ENCODE data around the gene QRICH2.
"Not testable (repeated sequence)": the region's sequence is repeated elsewhere in the genome, so short reads cannot be mapped to it uniquely, and the experiment has no call there.

The QRICH2 gene, protein sequence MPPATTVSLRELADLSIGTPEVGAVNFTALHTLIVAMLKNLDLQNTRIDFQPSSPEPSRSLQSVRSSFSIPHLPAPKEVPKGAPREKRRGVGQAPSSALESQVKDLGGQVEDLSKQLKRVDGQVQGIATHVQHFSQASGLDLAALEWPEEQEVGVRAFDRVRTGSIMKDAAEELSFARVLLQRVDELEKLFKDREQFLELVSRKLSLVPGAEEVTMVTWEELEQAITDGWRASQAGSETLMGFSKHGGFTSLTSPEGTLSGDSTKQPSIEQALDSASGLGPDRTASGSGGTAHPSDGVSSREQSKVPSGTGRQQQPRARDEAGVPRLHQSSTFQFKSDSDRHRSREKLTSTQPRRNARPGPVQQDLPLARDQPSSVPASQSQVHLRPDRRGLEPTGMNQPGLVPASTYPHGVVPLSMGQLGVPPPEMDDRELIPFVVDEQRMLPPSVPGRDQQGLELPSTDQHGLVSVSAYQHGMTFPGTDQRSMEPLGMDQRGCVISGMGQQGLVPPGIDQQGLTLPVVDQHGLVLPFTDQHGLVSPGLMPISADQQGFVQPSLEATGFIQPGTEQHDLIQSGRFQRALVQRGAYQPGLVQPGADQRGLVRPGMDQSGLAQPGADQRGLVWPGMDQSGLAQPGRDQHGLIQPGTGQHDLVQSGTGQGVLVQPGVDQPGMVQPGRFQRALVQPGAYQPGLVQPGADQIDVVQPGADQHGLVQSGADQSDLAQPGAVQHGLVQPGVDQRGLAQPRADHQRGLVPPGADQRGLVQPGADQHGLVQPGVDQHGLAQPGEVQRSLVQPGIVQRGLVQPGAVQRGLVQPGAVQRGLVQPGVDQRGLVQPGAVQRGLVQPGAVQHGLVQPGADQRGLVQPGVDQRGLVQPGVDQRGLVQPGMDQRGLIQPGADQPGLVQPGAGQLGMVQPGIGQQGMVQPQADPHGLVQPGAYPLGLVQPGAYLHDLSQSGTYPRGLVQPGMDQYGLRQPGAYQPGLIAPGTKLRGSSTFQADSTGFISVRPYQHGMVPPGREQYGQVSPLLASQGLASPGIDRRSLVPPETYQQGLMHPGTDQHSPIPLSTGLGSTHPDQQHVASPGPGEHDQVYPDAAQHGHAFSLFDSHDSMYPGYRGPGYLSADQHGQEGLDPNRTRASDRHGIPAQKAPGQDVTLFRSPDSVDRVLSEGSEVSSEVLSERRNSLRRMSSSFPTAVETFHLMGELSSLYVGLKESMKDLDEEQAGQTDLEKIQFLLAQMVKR (N-terminal part only)

DNA sequence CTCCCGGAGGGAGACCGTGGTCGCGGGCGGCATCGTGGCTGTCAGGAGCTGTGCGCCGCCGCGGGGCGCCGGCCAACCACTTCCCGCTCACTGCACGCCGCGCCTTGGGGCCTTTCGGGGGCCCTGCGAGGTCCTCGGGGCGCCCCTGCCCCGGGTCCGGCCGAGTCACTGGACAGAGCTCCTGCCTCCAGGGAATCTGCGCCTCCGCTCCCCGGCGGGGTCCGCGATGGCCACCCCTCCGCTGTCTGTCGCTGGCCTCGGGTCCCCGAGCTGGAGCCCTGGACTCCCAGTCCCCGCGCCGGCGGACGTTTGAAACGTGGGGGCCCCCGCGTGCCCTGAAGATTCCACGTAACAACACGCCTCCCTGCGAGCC, at the start of gene QRICH2:
QRICH2 (minus strand) TSS at position 311 of the 373 bp plus-strand sequence; CDS start at position 33, 278 bp downstream.
- DNase-seq (ENCODE audit: low read depth in 3 of 3, low spot score in 1 of 3): no peak

DNA sequence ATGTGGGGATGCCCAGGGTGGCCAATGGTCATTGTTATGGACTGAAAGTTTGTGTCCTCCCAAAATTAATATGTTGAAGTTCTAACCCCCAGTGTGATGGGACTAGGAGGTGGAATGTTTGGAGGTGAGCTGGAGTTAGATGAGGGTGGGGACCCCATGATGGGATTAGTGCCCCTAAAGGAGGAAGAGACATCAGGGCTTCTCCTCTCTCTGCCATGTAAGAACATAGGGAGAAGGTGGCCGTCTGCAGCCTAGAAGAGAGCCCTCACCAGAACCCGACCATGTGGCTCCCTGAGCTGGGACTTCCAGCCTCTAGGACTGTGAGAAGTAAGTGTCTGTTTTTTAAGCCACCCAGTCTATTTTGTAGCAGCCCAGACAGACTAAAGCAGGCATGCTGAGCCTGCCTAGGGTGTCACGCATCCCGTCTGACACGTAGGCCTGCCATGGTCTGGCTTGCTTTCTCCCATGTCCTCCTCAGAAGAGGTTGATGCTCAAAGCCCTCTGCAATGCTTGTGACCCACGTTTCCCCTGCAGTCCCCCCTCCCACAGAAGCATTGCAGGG, 49.6 kb upstream of the QRICH2 start:
- no peak for DNase-seq (ENCODE audit: low read depth in 3 of 3, low spot score in 1 of 3)

DNA sequence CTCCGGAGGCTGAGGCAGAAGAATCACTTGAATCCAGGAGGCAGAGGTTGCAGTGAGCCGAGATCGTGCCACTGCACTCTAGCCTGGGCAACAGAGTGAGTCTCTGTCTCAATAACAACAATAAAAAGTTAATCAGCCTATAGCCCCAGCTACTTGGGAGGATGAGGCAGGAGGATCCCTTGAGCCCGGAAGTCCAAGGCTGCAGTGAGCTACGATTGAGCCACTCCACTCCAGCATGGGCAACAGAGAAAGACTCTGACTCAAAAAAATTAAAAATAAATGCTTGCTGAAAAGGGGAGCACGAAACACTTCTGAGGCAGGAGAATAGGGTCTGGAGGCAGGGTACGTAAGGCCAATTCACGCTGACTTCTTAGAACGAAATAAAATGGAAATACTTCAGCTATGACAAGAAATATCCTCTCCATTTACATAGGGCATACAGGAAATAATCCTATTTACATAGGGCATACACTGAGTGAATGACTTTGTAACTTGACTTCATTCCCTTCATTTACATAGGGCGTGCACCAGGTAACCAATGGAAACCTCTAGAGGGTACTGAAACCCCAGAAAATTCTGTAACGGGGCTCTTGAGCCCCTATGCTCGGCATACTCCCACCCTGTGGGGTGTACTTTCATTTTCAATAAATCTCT, 48.9 kb upstream of the QRICH2 start:
- no peak for DNase-seq (ENCODE audit: low read depth in 3 of 3, low spot score in 1 of 3)

DNA sequence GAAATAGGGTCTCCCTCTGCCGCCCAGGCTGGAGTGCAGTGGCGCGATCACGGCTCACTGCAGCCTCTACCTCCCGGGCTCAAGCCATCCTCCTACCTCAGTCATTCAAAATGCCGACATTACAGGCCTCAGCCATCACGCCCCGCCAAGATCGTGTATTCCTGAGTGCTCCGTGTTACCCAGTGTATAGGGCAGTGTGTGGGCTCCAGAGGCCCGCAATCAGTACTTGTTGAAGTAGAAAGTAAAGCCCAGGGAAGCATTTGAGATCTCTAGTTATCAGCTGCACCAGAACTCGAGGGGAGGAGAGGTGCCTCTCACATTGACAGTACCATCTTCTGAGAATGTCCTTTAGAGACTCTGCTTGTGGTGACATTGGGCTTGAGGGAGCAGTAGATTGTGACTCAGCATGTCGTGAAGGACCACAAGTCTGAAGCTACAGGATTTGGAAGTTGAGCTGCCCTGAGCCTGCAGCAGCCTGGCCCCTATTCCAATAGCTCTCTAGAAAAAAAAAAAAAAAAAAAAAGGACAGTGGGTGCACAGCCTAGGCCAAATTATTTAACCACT, 46.8 kb upstream of the QRICH2 start:
- no peak for DNase-seq (ENCODE audit: low read depth in 3 of 3, low spot score in 1 of 3)

DNA sequence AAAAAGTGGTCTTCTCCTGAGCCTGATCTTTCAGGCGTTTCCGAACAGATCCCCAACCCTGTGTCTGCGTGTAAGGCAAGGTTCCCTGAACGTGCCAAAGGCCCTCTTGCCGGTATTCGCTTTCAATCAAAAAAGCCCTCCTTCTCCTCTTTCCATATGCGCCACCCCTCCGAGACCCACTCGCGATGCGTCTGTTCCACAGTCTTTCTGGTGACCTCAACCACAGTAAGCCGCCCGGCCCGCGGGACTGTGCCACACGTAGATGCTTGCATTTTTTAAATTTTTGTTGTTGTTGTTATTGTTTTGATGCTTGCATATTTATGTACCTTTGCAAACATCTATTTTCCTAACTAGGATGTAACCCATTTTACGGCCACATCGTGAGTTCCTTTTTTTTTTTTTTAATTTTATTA, 46.2 kb upstream of the QRICH2 start:
- no peak for DNase-seq (ENCODE audit: low read depth in 3 of 3, low spot score in 1 of 3)

DNA sequence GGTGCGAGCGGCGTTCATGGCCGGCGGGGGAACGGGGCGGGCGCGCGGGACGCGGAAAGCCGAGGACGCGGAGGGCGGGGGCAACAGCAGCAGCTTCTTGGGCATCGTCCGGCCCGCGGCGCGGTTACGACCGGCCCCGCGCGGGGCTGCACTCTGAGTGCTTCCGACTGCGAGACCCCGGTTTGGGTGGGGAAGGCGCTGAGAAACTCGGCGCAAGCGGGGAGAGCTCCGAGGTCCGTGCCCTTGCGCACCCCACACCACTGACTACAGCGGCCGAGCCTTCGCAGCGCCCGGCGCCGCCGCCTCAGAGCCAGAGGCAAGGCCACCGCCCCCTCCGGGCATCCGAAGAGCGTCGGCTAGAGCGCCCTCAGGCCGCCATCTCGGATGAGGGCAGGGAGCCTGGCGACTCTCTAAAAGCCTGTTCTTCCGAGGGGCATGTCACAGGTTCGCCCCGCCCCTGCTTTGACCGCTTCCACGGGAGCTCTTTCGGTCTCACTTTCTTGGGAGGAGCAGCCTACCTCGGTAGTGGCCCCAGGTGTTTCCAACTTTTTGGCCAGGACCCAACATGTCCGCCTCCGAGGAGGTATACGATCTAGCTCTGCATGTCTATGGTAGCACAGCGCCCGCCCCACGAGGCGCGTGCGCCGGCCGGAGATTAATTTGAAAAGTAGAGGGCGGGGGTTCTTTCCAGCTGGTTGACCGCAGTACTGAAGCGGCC, 45.7 kb upstream of the QRICH2 start, which contains the start of gene PRPSAP1:
PRPSAP1 (minus strand) TSS at position 318 of the 718 bp plus-strand sequence; CDS start at position 105, 213 bp downstream.
- peak; percentile 38 to 65 (median 55) for DNase-seq (ENCODE audit: low read depth in 3 of 3, low spot score in 1 of 3)

DNA sequence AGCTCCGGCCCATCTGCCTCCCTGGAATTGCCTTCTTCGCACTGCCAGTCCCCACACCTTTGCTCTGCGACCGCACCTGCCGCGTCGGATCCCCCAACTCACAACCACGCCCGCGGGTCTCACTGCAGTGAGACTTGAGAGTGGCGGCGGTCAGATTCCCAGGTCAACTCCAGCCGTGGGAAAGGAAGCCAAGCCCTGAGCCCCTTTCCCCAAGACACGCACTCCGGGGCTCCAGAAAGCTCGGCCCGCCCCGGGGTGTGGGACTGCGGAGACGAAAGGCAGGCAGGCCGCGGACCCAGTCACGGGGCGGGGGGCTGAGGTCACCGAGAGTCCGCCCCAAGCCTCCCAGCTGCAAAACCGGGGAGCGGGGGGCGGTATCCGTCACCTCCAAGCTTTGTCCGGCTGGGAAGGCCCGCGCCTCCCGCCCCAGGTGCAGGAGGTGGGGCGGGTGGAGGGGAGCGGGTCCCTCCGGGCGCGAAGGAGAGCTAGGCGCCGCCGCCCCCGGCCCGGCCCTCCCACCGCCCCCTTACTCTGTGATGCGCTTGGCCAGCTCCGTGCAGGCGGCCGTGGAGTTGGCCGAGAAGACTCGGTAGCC, 45.0 kb upstream of the QRICH2 start:
- peak in 1 of 3 donors; percentile 4 for DNase-seq (ENCODE audit: low read depth in 3 of 3, low spot score in 1 of 3)

DNA sequence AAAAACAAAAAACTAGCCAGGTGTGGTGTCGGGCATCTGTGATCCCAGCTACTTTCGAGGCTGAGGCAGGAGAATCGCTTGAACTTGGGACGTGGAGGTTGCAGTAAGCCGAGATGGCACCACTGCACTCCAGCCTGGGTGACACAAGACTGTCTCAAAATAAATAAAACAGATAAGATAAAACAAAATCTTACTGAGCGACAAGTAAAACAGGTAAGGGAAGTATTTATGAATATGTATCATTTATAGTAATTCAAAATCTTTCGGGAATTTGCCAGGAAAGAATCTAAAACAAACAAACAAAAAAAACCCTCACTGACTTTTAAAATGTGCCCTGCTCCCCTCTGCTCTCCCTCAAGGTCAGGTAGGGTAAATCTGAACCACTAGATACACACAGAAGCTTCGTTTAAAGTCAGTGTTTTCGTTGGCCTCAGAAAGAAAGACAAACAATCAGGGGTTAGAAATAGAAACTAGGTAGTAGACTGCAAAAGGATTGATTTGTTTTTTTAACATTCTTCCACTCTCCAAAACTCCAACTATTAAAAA, 43.5 kb upstream of the QRICH2 start:
- no peak for DNase-seq (ENCODE audit: low read depth in 3 of 3, low spot score in 1 of 3)

DNA sequence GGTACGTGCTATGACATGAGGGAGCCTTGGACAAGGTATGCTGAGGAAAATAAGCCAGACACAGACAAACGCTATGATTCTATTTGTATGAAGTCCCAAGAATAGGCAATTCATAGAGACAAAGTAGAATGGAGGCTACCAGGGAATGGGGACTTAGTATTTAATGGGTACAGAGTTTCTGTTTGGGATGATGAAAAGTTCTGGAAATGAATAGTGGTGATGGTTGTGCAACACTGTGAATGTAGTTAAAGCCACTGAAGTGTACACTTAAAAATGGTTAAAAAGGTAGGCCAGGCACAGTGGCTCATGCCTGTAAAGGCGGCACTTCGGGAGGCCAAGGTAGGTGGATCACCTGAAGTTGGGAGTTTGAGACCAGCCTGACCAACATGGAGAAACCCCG, 42.4 kb upstream of the QRICH2 start:
- DNase-seq (ENCODE audit: low read depth in 3 of 3, low spot score in 1 of 3): no peak

DNA sequence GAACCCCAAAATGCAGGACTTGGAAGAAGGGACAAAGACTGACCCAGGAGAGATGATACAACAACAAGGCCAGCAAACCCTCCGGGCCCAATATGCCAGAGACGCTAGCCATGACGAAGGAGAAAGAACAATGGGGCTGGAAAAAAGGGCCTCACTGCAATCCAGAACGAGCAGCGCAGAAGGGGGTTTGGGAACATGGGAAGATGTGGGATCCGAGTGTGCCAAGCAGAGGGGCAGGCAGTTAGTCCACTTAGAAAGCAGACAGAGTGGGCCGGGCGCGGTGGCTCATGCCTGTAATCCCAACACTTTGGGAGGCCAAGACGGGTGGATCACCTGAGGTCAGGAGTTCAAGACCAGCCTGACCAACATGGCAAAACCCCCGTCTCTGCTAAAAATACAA, 38.9 kb upstream of the QRICH2 start:
- not testable (repeated sequence) for DNase-seq (ENCODE audit: low read depth in 3 of 3, low spot score in 1 of 3)

DNA sequence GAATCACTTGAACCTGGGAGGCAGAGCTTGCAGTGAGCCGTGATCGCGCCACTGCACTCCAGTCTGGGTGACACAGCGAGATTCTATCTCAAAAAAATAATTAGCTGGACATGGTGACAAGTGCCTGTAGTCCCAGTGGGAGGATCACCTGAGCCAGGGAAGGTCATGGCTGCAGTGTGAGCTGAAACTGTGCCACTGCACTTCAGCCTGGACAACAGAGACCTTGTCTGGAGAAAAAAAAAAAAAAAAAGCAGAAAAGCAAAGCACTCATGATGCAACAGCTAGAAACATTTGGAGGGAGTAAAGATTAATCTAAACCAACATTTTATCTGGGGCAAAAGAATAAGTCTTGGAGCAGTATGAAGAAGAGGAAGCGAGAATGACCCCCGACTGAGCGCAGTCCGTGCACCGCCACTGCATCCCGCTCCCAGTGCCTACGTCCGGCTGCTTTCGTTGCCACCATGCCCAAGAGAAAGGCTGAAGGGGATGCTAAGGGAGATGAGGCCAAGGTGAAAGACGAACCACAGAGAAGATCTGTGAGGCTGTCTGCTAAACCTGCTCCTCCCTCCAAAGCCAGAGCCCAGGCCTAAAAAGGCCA, 37.4 kb upstream of the QRICH2 start:
- DNase-seq (ENCODE audit: low read depth in 3 of 3, low spot score in 1 of 3): no peak

DNA sequence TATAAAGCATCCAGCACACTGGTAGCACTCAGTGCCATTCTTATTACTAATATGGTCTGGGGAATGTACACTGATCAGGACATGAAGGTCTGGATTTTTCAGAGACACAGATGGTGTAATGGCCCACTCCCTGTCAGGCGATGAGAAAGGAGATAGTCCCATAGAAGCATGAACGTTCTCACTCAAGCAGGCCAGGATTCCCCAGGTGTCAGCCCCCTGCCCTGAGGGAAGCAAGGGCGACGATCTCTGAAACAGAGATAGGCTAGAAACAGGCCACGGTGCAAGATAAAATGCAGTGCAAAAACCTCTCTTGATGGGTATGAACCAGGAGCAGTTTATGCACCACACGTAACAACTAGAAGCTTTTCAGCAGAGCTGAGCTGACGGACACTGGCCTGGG, 35.0 kb upstream of the QRICH2 start:
- DNase-seq (ENCODE audit: low read depth in 3 of 3, low spot score in 1 of 3): no peak

DNA sequence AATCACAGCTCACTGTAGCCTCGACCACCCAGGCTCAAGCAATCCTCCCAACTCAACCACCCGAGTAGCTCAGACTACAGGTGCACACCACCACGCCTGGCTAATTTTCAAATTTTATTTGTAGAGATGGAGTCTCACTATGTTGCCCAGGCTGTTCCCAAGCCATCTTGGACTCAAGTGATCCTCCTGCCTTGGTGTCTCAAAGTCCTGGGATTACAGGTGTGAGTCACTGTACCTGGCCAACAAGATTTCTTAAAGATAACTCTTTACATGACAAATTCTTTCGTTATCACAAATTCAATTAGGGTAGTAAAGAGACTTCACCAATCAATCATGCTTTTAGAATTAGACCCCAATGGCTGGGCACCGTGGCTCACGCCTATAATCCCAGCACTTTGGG, 33.2 kb upstream of the QRICH2 start:
- no peak for DNase-seq (ENCODE audit: low read depth in 3 of 3, low spot score in 1 of 3)

DNA sequence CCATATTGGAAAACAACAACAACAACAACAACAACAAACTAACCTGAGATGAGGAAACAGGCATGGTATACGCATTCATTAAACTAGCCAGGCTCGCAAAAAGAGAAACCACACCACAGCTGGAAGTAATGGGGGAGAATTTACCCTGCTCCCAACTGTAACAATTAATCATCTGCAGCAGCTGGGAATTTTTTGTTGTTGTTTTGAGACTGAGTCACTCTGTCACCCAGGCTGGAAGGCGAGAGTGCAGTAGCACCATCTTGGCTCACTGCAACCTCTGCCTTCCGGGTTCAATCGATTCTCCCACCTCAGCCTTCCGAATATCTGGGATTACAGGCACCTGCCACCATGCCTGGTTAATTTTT, 29.3 kb upstream of the QRICH2 start:
- DNase-seq (ENCODE audit: low read depth in 3 of 3, low spot score in 1 of 3): no peak

DNA sequence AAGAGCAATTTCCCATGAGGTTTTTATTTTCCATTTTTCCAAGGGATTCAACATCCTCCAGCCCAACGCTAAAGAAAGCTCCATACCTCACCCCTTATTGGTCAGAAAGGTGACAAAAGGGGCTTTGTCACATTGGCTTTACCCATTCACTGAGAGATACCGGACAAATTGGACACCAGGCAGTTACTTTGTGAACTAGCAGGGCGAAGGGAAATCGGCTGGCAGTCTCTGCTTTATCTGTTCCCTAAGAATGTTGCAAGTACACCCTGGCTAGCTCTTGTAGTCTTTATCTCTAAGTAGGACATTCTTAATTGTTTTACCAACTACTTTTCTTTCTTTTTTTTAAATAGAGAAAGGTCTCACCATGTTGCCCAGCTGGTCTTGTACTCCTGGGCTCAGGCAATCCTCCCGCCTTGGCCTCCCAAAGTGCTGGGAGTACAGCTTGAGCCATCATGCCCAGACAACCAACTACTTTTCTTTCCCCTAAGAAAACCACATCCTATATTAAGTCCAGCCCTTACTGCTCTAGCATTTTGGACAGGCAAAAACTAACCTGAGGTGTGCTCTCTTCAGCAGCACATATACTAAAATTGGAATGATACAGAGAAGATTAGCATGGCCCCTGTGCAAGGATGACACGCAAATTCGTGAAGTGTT, 28.8 kb upstream of the QRICH2 start:
- DNase-seq (ENCODE audit: low read depth in 3 of 3, low spot score in 1 of 3): no peak

DNA sequence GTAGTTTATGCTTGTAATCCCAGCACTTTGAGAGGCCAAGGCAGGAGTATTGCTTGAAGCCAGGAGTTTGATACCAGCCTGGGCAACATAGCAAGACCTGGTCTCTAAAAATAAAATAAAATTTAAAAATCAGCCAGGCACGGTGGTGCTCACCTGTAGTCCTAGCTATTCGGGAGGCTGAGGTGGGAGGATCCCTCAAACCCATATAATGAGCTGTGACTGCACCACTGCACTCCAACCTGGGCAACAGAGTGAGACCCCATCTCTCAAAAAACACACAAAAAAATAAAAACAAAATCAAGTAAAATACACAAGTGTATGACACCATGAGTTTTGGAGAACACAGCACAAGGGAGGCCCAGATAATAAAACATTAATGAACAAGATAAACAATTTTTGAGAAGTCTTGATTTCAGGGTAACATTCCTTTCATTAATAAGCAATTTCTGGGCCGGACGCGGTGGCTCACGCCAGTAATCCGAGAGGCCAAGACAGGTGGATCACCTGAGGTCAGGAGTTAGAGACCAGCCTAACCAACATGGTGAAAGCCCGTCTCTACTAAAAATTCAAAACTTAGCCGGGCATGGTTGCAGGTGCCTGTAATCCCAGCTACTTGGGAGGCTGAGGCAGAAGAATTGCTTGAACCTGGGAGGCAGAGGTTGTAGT, 27.8 kb upstream of the QRICH2 start:
- no peak for DNase-seq (ENCODE audit: low read depth in 3 of 3, low spot score in 1 of 3)
